HG03064 (cell line): ENCODE results near the gene RBCK1.

Source experiments
- ATAC-seq: cut with Tn5 transposase; IDR thresholded peaks from one replicate; pipeline ENCODE4 v1.9.1; 2021; ENCODE audit warnings: low read depth; ENCODE audit not compliant: unreplicated experiment

RBCK1 gene

DNA sequence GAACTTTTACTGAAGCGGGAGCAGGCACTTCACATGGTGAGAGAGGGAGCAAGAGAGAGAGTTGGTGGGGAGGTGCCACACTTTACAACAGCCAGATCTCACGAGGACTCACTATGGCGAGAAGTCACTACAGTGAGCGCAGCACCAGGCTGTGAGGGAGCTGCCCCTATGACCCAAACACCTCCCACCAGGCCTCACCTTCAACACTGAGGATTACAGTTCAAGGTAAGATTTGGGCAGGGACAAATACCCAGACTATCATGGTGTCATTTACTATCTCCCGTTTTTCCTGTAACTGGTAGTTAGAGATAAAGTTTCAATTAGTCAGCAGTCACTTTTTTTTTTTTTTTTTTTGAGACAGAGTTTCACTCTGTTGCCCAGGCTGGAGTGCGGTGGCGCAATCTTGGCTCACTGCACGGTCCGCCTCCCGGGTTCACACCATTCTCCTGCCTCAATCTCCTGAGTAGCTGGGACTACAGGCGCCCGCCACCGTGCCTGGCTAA, 7.8 kb downstream of the RBCK1 start:
- no peak for ATAC-seq

DNA sequence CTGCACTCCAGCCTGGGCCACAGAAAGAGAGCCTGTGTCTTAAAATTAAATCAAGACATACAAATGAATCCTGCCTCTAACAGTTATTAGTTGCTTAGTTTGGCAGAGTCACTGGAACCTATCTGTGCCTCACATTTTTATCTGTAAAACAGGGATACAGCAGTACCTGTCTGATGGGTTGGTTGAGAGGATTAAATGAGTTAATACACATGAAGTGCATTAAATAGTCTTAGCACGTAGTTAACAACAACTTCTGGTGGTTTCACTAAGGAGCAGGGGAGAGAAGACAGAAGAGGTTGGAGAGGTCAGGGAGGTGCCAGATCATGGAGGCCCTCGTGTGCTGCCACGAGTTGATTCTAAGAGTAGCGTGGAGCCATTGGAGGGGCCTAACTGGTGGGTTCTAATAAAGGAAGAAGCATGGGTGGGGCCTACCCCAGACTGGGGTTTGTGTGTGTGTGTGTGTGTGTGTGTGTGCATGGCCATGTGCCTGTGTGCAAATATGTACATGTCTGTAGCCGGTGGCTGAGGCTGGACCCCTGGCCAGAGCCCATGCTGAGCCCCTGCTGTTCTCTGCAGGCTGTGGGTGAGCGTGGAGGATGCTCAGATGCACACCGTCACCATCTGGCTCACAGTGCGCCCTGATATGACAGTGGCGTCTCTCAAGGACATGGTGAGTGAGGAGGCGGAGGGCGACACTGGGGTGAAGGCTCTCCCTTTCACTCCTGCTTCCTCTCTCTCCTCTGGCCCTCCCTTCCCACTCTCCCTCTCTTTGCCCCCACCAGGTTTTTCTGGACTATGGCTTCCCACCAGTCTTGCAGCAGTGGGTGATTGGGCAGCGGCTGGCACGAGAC, 9.1 kb downstream of the RBCK1 start:
- ATAC-seq = no peak

GRCh38 chr20:417801-418342, 9.8 kb downstream of the RBCK1 start:
- ATAC-seq = no peak

DNA sequence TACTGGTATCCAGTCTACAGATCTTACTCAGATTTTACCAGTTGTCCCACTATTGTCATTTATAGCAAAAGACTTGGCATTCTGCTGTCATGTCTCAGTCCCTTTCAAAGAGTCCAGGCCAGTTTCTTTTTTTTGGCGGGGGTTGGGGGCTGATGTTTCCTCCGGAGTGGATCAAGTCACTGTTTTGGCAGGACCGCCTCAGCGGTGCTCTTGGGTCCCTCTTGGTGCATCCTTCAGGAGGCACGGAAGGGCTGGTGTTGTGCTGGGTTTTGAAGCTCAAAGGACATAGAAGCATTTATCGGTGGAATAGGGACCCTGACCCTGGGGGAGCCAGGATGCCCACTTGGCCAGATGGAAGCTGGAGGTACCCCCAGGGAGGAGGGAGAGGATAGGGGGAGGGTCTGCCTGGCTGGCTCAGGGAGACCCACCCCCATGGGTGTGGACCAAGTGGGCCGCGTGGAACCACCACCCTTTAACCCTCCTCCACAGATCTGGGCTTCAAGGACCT, 10.8 kb downstream of the RBCK1 start:
- no peak for ATAC-seq

- ATAC-seq = no peak
These were observed 11.6 kb downstream of the RBCK1 start for GRCh38 chr20:419556-420165.

- ATAC-seq = no peak
These were observed 12.1 kb downstream of the RBCK1 start for GRCh38 chr20:420166-420620.

DNA sequence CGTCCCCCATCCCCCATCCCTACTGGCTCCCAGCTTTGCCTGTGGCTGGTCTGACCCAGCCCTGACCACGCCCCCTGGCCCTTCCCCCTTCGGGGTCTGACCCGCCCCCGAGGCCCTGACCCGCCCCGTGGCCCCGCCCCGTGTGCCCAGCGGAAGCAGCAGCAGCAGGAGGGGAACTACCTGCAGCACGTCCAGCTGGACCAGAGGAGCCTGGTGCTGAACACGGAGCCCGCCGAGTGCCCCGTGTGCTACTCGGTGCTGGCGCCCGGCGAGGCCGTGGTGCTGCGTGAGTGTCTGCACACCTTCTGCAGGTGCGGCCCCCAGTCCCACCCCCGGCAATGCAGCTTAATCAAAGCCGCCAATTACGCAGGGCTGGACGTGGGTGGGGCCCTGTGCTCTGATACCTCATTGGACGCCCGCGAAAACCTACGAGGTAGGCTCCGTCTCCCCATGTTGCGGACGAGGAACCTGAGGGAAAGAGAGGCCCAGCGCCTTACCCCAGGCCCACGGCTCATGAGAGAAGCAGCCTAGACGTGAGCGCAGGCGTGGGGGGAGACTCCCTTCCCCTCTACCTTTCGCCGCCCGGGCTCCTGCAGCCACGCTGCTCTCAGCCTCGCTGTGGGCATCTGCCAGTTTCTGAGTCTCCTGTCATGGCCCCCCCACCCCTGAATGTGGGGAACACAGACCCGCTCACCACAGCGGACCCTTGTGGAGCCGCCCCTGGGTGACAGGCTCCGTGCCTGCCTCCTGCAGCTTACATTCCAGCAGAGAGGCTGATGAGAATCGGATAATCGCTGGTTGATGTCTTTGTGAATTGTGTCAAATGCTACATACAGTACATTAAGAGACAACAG, 12.8 kb downstream of the RBCK1 start:
- ATAC-seq = no peak

DNA sequence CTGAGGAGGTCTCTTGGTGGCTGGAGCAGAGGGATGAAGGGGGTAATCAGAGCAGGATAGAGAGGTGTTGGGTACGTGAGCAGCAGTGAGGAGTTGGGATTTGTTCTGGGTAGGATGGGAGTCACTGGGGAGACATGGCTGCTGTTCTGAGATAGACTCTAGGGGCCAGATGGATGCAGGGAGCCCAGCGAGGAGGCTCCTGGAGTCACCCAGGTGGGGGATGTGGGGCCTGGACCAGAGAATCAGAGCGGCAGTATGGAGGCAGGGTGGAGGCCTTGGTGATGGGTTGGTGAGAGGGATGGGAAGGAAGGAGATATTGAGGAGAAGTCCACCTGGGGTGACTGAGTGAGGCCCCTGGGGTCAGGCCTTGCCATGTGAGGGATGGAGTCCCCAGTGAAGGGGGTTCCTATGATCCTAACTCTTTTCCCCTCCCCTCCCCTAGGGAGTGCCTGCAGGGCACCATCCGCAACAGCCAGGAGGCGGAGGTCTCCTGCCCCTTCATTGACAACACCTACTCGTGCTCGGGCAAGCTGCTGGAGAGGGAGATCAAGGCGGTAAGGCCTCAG, 13.7 kb downstream of the RBCK1 start:
- ATAC-seq = no peak

DNA sequence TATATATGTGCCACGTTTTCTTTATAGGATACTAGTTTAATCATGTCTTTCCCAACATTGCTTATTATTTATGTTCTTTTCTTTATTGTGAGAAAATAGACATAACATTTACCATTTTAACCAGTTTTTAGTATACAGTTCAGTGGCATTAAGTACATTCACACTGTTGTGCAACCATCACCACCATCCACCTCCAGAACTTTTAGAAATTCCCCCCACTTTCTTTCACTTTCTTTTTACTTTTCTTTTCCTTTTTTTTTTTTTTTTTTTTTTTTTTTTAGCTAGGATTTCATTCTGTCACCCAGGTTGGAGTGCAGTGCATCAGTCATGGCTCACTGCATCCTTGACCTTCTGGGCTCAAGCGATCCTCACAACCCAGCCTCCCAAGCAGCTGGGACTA, 18.5 kb downstream of the RBCK1 start:
- ATAC-seq = no peak

DNA sequence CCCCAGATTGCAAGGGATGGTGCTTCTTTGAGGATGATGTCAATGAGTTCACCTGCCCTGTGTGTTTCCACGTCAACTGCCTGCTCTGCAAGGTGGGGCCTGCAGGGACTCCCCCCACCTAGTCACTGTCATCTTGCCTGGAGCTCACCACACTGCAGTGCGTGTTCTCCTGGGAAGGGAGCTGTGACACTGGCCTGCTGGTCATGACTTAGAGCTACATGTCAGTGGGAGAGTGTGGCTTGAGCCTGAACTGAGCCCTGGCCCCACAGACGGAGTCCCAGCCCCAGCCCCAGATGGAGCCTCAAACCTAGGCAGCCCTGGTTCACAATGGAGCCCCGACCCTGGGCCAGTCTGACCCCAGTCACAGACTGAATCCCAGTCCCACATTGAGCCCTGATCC, 19.3 kb downstream of the RBCK1 start:
- no peak for ATAC-seq

DNA sequence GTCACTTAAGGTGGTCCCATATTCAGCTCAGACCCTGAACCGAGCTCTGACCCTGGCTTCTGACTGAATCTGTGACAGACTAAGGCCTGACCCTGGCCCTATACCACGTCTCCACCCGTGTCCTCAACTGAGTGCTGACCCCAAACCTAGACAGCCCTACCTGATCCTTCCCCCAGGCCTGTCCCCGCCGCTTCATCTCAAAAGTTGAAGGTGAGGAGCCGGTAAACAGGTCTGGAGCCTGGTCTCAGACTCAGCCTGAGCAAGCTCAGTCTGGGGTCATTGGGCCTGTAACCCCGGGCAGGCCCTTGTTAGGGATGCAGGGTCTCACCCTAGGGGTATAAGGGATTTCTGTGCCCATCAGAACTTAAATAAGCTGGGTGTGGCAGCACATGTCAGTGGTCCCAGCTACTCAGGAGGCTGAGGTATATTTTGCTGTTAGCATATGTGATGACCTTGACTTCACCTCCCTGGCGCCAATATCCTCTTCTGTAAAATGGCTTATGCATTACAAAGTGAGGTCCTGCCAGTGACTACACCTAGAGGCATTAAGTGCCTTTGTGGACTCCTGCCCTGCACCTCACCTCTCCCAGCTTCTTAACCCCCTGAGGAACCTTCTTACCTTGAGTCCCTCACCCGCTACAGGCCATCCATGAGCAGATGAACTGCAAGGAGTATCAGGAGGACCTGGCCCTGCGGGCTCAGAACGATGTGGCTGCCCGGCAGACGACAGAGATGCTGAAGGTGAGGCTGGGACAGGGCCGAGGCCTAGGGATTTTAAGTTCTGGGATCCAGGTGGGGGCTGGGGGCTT, 20.0 kb downstream of the RBCK1 start:
- ATAC-seq = no peak

GRCh38 chr20:428658-429200, 20.6 kb downstream of the RBCK1 start:
- no peak for ATAC-seq

GRCh38 chr20:430091-430999, 22.2 kb downstream of the RBCK1 start:
- ATAC-seq = no peak

- no peak for ATAC-seq
These were observed 23.2 kb downstream of the RBCK1 start for GRCh38 chr20:431012-431904.

DNA sequence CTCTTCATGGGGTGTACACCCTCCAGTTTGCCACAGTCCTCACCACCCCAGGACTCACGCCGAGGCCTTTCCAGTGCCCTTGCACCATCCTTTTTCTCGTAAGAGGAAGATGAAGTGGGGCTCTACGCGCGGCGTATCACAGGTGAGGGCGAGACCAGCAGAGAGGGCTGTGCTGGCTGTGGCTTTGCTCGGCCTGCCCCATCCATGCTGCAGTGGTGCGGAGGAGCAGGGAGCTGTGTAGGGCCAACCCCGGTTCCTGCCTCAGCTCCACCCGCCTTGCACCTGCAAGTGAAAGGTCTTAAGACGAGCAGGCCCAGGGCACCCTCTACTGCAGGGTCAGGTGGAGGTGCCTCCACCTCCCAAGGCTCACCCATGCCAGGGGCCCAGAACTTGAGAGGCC, 24.1 kb downstream of the RBCK1 start:
- no peak for ATAC-seq

- ATAC-seq = no peak
These were observed 24.7 kb downstream of the RBCK1 start for GRCh38 chr20:432677-433299.
